ENCODE data around the gene SNX14.

Gene SNX14

DNA sequence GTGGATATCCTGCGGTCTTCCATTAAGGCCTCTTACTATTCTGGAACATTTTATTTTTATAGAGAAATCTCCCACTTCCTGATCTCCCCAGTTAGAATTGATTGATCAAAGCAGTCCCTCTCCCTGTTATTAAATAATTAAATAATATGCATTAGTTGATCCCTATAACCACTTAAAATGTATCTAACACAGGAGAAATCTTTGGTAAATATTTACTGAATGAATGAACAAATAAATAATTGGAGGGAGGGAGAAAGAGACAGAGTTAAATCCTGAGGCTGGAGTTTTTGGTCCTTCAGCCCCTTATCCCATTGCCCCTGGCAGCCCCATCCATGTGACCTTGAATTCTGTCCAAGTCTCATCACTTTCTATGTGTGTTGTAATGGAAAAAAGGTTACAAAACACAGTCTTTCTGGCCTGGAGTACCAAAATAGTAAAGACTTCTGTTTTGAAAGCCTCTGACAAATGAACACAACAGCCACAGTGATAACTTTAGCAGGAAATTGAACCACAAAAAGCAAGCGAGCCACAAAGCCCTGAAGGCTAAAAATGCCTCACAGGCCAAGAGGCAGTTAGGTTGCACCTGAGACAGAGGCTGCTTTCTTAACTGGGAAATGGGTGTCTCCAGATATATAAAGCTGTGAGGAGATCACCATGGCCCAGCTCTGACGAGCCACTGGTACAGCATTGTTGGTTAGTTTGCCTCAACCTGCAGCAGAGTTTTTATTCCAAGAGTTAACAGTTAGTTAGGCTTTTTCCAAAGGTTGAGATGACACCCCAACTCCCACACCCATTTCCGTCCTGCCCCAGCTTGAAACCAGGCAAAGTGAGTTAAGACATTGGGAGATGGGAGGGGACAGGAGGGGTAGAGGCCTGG is 132.5 kb downstream of the SNX14 start:
- FAIRE-seq, result no peak

DNA sequence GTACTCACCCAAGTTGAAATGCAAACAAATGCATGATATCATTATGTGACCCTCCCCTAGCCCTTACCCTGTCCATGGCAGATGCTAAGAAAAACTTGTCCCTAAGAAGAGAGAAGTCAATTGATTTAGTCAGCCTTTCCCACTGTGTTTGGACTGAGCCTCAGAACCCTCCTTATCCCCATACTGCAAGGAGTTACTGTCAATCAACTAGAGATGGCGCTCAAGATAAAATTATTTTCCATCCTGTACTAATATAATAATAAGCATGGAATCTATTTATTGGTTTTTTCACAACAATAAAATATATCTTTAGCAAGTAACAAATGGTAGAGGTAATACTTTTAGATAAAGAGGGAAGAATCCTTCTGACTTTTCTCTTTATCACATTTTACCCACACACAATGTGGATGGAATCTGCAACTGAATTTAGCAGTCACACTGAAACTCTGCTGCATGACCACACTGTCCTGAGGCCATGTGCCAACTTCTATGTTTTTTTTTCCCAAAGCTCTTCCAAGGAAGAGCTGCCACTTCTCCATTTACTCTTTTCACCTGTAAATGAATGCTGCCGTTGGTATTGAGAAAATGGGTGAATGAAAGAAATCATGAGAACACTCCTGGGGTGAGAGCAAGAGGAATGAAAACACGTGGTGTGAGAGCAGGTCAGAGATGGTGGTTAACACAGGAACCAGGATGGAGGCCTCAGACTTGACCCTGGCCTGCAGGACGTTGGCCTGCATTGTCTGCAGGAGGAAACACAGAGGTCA is 133.3 kb downstream of the SNX14 start:
- FAIRE-seq, result no peak

DNA sequence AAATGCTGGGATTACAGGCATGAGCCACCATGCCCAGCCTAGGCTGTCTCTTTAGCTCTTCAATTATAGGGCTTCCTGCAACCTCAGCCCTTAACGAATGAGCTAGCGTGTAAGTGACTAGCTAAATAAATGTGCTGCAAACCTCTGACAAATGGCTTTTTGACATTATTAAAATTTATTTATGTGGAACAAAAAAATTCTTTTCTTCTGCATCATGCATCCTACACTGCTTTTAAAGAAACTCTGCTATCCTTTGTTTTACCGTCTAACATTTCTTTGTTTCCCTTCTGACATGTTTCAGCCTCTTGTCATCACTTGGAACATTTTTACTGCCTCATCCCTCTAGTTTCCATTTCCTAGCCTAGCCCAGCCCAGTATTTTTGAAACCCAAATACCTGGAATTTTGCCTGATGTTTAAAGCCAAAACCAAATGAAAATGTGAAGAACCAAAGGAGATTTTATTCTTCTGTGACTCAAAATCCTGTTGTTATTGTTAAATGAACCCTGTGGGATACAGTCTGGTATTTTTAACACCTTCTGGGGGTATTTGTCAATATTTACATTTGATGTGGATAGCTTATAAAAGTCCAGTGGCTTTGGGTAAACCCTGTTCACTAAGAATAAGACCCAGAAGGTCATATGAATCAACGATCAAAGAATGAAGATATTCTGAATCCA is 134.3 kb downstream of the SNX14 start:
- no peak for FAIRE-seq

DNA sequence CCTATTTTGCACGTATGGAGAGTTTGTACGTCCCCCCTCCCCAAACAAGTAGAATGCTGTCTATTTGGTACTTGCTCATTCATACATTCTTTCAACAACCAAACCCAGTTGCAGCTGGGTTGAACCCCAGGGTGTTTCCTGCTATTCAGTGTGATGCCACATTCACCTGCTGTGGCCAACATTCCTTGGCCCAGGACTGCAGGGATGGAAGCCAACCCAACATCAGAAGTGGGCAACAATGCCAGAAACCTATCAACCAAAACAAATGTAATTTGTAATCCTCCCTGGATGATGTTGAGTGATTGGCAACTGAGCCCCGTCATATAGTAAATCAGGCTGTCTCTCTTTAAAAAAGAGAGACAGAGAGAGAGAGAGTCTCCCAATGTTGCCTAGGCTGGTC is 134.9 kb downstream of the SNX14 start:
- no peak for FAIRE-seq

DNA sequence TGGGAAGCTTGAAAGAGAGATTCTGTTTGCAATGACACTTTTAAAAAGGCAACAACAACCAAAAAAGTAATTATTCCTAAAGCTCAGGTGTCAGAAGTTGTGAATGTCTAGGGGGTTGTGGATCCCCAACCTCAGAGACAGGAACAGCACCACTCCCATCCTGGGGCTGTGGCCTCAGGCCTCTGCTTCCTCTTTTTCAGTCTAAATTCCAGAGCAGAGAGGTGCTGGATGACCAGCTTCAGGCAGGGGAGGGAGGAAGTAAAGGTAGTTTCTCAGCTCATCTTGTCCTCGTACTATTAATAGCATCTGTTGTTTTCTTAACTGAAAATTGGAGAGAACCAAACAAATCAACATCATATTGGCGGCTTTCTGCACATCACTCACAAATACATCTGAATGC is 135.5 kb downstream of the SNX14 start:
- no peak for FAIRE-seq

DNA sequence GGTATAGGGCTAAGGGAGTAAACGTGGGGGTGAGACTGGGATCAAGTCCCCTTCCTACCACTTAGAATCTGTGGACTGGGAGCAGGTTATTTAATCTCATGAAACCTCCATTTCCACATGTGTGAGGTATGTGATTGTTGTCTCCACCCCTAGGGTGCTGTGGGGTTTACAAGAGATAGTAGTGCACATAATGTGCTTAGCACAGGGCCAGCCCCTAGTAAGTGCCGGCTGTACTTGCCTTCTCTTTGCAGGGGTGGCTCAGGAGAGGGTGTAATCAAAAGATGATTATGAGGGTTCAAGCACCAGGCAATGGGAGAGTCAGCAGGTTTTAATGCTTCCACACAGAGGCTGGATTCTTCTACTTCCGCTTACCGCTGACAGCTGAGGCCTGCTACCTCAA is 136.9 kb downstream of the SNX14 start:
- no peak for FAIRE-seq

Measured in A204.1 (cell line).